Esophagus squamous epithelium (tissue), 4 donors: ENCODE data around the gene ABCG4.

Experiments
- CTCF ChIP-seq, 6 experiments: fragments of 450-650 bp in 4 of 6; fragments of 200-600 bp in 2 of 6; sonication (generic) in 2 of 6; IDR thresholded peaks; one replicate each; pipeline ENCODE4 v1.5.1; 2016 to 2019; ENCODE audit warnings: antibody characterized with exemption in 6 of 6, mild to moderate bottlenecking in 4 of 6, moderate library complexity in 4 of 6
- POLR2A ChIP-seq, 4 donors: fragments of 450-650 bp; IDR thresholded peaks; one replicate each; pipeline ENCODE4 v1.6.1; 2017; ENCODE audit warnings: antibody characterized with exemption in 4 of 4, mild to moderate bottlenecking in 4 of 4, moderate library complexity in 3 of 4

GRCh38 chr11:119155733-119156492, 7.1 kb downstream of the ABCG4 start:
- TF ChIP-seq CTCF (IDR thresholded peaks at IDR 0.05), result no peak
- TF ChIP-seq POLR2A (IDR thresholded peaks at IDR 0.05), result no peak
